Measurements from ENCODE around the gene LRMDA. TPM values are rescaled to one million over a fixed set of nuclear protein-coding genes. Genes with fewer than 3 reads are reported as not detected.

Gene LRMDA
- total and polyA plus RNA-seq, 2 of the 8 experiments (the other 6 are each of a cell fraction or from before 2014, with no cell fraction given), result 0.86 to 2.8 TPM

DNA sequence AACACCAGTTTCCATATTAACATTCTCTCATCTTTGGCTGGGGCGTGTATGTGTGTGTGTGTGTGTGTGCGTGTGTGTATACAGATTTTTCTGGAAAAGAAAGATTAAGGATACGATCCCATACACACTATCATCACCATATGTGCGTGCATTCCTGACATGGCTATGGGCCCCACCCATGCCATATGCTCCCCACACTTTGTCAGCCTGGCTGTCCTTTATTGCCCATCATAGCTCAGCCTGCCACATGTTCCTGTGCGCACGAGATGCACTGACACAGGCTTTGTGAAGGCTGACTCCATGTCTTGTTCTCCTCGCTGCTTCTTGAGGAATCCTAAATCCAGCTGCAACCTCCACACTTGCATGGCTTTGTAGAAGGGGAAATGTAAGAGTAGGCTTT lies 984.1 kb downstream of the LRMDA start:
- no peaks in the 10 kb centered on the region for H3K79me1 ChIP-seq (ENCODE audit: low read depth, low read length)
- no peaks in the 10 kb centered on the region for H3K9me3 ChIP-seq (ENCODE audit: insufficient read depth in 2 of 2, low read depth in 1 of 2, low read length in 1 of 2)
- no peaks in the 10 kb centered on the region; a peak in 1 of 8 replicates for H3K36me3 ChIP-seq (ENCODE audit: control insufficient read depth in 2 of 4, insufficient read depth in 4 of 4, low read length in 3 of 4)
- FAIRE-seq, result no peak
- no peak overlapping the region for H4K5ac ChIP-seq (ENCODE audit: insufficient read length, low read depth, low read length)
- CTCF ChIA-PET (ENCODE audit: partially characterized antibody), result interaction anchor here (0.7 kb wide), 1 partner anchor 132 kb away, joined by 3 read pairs; no protein-coding TSS in a partner anchor
- H3K23me2 ChIP-seq (ENCODE audit: low read depth, low read length), result no peaks in the 10 kb centered on the region
- no peak overlapping the region for H3K4ac ChIP-seq (replicated peaks; ENCODE audit: insufficient read length, low read depth, low read length)
- H3K14ac ChIP-seq (ENCODE audit: insufficient read length), result no peak overlapping the region
- H2BK5ac ChIP-seq (ENCODE audit: low read depth, low read length), result no peak overlapping the region
- H4K91ac ChIP-seq (replicated peaks; ENCODE audit: insufficient read length, low read length), result no peak overlapping the region
- no peak overlapping the region for H2AFZ ChIP-seq (ENCODE audit: low read length)
- no peak overlapping the region for H3K23ac ChIP-seq (ENCODE audit: insufficient read length)
- no peaks in the 10 kb centered on the region for H4K20me1 ChIP-seq (replicated peaks in 1 of 2; ENCODE audit: control insufficient read depth in 1 of 2, insufficient read depth in 2 of 2, low read length in 2 of 2)
- no peaks in the 10 kb centered on the region for H3K79me2 ChIP-seq (ENCODE audit: control insufficient read depth in 1 of 2, insufficient read depth in 2 of 2, low read length in 2 of 2)
- no peak overlapping the region for H2BK12ac ChIP-seq (ENCODE audit: low read depth, low read length)
- no peak overlapping the region for H3K27ac ChIP-seq (ENCODE audit: low read depth, low read length)
- H4K8ac ChIP-seq (ENCODE audit: extremely low read depth, insufficient read depth, low read length), result no peak overlapping the region
- no peaks in the 10 kb centered on the region for H3K4me1 ChIP-seq (replicated peaks in 1 of 4; ENCODE audit: control insufficient read depth in 3 of 4, insufficient read depth in 4 of 4, low read length in 3 of 4)
- H3K27me3 ChIP-seq (replicated peaks in 1 of 4; ENCODE audit: control insufficient read depth in 3 of 4, extremely low read depth in 1 of 4, insufficient read depth in 3 of 4, low read length in 3 of 4), result no peaks in the 10 kb centered on the region
- no peak overlapping the region for H2AK5ac ChIP-seq (ENCODE audit: low read depth, low read length)
- POLR2A ChIA-PET (ENCODE audit: partially characterized antibody), result no interaction called here
- H3K56ac ChIP-seq (replicated peaks; ENCODE audit: insufficient read length, low read depth, low read length), result no peak overlapping the region
- no peak overlapping the region for H2BK120ac ChIP-seq (replicated peaks; ENCODE audit: low read depth, low read length)
- 93% methylated on average over 7 of the region's 7 CpGs; no CpG with 5 or more reads in 1 of the 2 experiments for WGBS, 2 experiments (ENCODE audit: extremely low coverage in 1 of 2, insufficient coverage in 1 of 2, insufficient read length in 1 of 2, insufficient replicate concordance in 2 of 2, low coverage in 1 of 2, low lambda C conversion rate in 2 of 2, missing lambda C conversion rate in 1 of 2)
- H3K4me3 ChIP-seq (ENCODE audit: extremely low read depth in 1 of 4, insufficient read depth in 2 of 4, low read depth in 3 of 4, low read length in 4 of 4), result no peak overlapping the region
- DNase-seq (ENCODE audit: low read depth in 1 of 2, low spot score in 2 of 2), result no peak
- H2BK20ac ChIP-seq (ENCODE audit: low read length), result no peak overlapping the region
- H3K18ac ChIP-seq (ENCODE audit: extremely low read depth, low read length), result no peak overlapping the region
- H3K9ac ChIP-seq (replicated peaks in 1 of 4; ENCODE audit: extremely low read depth in 1 of 4, low read depth in 3 of 4, low read length in 3 of 4), result no peak overlapping the region
- H2BK15ac ChIP-seq (ENCODE audit: low read length), result no peak overlapping the region
- H3K4me2 ChIP-seq (ENCODE audit: insufficient read depth in 1 of 2, low read depth in 2 of 2, low read length in 2 of 2), result no peak overlapping the region
- TF ChIP-seq BACH1 (IDR thresholded peaks at IDR 0.05; ENCODE audit: low read length), result no peak
- no peak for TF ChIP-seq SIN3A (conservative IDR thresholded peaks at IDR 0.05 in 1 of 2, IDR thresholded peaks at IDR 0.05 in 1 of 2; ENCODE audit: low read depth in 1 of 2, low read length in 2 of 2)
- TF ChIP-seq KDM5A (IDR thresholded peaks at IDR 0.05; ENCODE audit: low read length), result no peak
- TF ChIP-seq ZNF274 (IDR thresholded peaks at IDR 0.05; ENCODE audit: borderline replicate concordance, extremely low read depth, low read length), result no peak
- TF ChIP-seq BCL11A (IDR thresholded peaks at IDR 0.05; ENCODE audit: low read depth in 2 of 2, low read length in 2 of 2), result no peak
- TF ChIP-seq KDM4A (IDR thresholded peaks at IDR 0.05; ENCODE audit: low read depth, low read length, severe bottlenecking), result no peak
- no peak for TF ChIP-seq HDAC2 (IDR thresholded peaks at IDR 0.05; ENCODE audit: borderline replicate concordance in 1 of 2, low read depth in 2 of 2, low read length in 2 of 2)
- no peak for TF ChIP-seq CBX8 (IDR thresholded peaks at IDR 0.05; ENCODE audit: borderline replicate concordance, low read depth, low read length)
- TF ChIP-seq CREB1 (IDR thresholded peaks at IDR 0.05), result no peak
- TF ChIP-seq CBX5 (IDR thresholded peaks at IDR 0.05; ENCODE audit: low read depth, low read length), result no peak
- TF ChIP-seq RFX5 (IDR thresholded peaks at IDR 0.05; ENCODE audit: borderline replicate concordance, low read depth, low read length), result no peak
- no peak for TF ChIP-seq CEBPB (IDR thresholded peaks at IDR 0.05; ENCODE audit: low read depth, low read length)
- TF ChIP-seq POLR2AphosphoS5 (IDR thresholded peaks at IDR 0.05; ENCODE audit: low read depth, low read length), result no peak
- TF ChIP-seq MAFK (IDR thresholded peaks at IDR 0.05; ENCODE audit: low read depth, low read length), result no peak
- no peak for TF ChIP-seq PHF8 (conservative IDR thresholded peaks at IDR 0.05; ENCODE audit: low read depth, low read length)
- no peak for TF ChIP-seq SRF (IDR thresholded peaks at IDR 0.05; ENCODE audit: low read depth, low read length)
